Measurements from ENCODE around the gene NLGN4X.

- no peak for TF ChIP-seq CTCF (IDR thresholded peaks at IDR 0.05)
- TF ChIP-seq RFX5 (IDR thresholded peaks at IDR 0.05; ENCODE audit: low read length), result no peak
- no peak for TF ChIP-seq MAX (IDR thresholded peaks at IDR 0.05; ENCODE audit: low read depth)
- no peak for TF ChIP-seq REST (IDR thresholded peaks at IDR 0.05; ENCODE audit: low read depth, low read length)
- TF ChIP-seq POLR2AphosphoS5 (IDR thresholded peaks at IDR 0.05; ENCODE audit: low read depth, low read length), result no peak
- TF ChIP-seq FOSL2 (IDR thresholded peaks at IDR 0.05; ENCODE audit: borderline replicate concordance, low read depth), result no peak
- TF ChIP-seq PBX3 (IDR thresholded peaks at IDR 0.05), result no peak
- TF ChIP-seq EP300 (IDR thresholded peaks at IDR 0.05; ENCODE audit: borderline replicate concordance in 1 of 2, low read depth in 1 of 2, low read length in 1 of 2), result no peak
- TF ChIP-seq TAF1 (IDR thresholded peaks at IDR 0.05; ENCODE audit: borderline replicate concordance, low read depth, low read length), result no peak
- TF ChIP-seq NFIC (IDR thresholded peaks at IDR 0.05; ENCODE audit: borderline replicate concordance), result no peak
- no peak for TF ChIP-seq GABPA (IDR thresholded peaks at IDR 0.05; ENCODE audit: low read depth)
- TF ChIP-seq ZBTB33 (IDR thresholded peaks at IDR 0.05; ENCODE audit: borderline replicate concordance, low read depth), result no peak
- no peak for TF ChIP-seq JUND (IDR thresholded peaks at IDR 0.05)
Observed at GRCh38 chrX:5998901-5999300, 229.8 kb downstream of the NLGN4X start.

Data from SK-N-SH (cell line).